GM19467 (cell line): ENCODE data around the gene MAPK1.
"Not testable (repeated sequence)": the region's sequence is repeated elsewhere in the genome, so short reads cannot be mapped to it uniquely, and the experiment has no call there.

Experiments used
- ATAC-seq: cut with Tn5 transposase; IDR thresholded peaks from one replicate; pipeline ENCODE4 v1.9.1; 2021; ENCODE audit warnings: mild to moderate bottlenecking, moderate library complexity; ENCODE audit not compliant: unreplicated experiment

Gene MAPK1

GRCh38 chr22:21823740-21824444 lies 43.6 kb downstream of the MAPK1 start:
- no peak for ATAC-seq

- no peak for ATAC-seq
These were observed 48.2 kb downstream of the MAPK1 start for GRCh38 chr22:21819183-21819770.

GRCh38 chr22:21818487-21819182 lies 48.8 kb downstream of the MAPK1 start:
- no peak for ATAC-seq

GRCh38 chr22:21817497-21817853 lies 50.0 kb downstream of the MAPK1 start:
- not testable (repeated sequence) for ATAC-seq

GRCh38 chr22:21816787-21817496 lies 50.5 kb downstream of the MAPK1 start:
- ATAC-seq = peak; percentile 58

GRCh38 chr22:21816472-21816786 lies 51.0 kb downstream of the MAPK1 start:
- ATAC-seq = no peak

- no peak for ATAC-seq
These were observed 51.5 kb downstream of the MAPK1 start for GRCh38 chr22:21815958-21816357.

GRCh38 chr22:21815357-21815756 lies 52.1 kb downstream of the MAPK1 start:
- no peak for ATAC-seq

GRCh38 chr22:21811982-21812381 lies 55.5 kb downstream of the MAPK1 start:
- ATAC-seq = no peak

- no peak for ATAC-seq
These were observed 59.6 kb downstream of the MAPK1 start for GRCh38 chr22:21807544-21808529.

- ATAC-seq = not testable (repeated sequence)
These were observed 62.1 kb downstream of the MAPK1 start for GRCh38 chr22:21805325-21805724.

- no peak for ATAC-seq
These were observed 63.6 kb downstream of the MAPK1 start for GRCh38 chr22:21803811-21804249.

GRCh38 chr22:21802673-21803072 lies 64.8 kb downstream of the MAPK1 start:
- ATAC-seq = no peak

- ATAC-seq = no peak
These were observed 65.4 kb downstream of the MAPK1 start for GRCh38 chr22:21802056-21802455.

GRCh38 chr22:21801304-21801644 lies 66.2 kb downstream of the MAPK1 start:
- ATAC-seq = not testable (repeated sequence)

GRCh38 chr22:21800552-21801303 lies 66.7 kb downstream of the MAPK1 start:
- no peak for ATAC-seq

- ATAC-seq = no peak
These were observed 69.8 kb downstream of the MAPK1 start for GRCh38 chr22:21797444-21798221.

GRCh38 chr22:21796863-21797262 lies 70.6 kb downstream of the MAPK1 start:
- ATAC-seq = no peak

- ATAC-seq = no peak
These were observed 71.2 kb downstream of the MAPK1 start for GRCh38 chr22:21796231-21796630.
